Endothelial cell (in vitro differentiated cells): ENCODE results near the gene CBR3. TPM values are rescaled to one million over a fixed set of nuclear protein-coding genes. Genes with fewer than 3 reads are reported as not detected.

Experiments used
- DNase-seq: peaks from one replicate; pipeline ENCODE4 v3.0.0; 2021; ENCODE audit warnings: low spot score
- H3K27ac Mint-ChIP-seq: one replicate; pipeline ENCODE4 v1.8.0; 2021; ENCODE audit warnings: mixed read lengths, inconsistent platforms; ENCODE audit not compliant: unreplicated experiment
- H3K27me3 Mint-ChIP-seq: one replicate; pipeline ENCODE4 v1.8.0; 2021; ENCODE audit warnings: mild to moderate bottlenecking, moderate library complexity, mixed read lengths, inconsistent platforms; ENCODE audit not compliant: unreplicated experiment
- H3K36me3 Mint-ChIP-seq: one replicate; pipeline ENCODE4 v1.8.0; 2021; ENCODE audit warnings: mild to moderate bottlenecking, low read depth, mixed read lengths, inconsistent platforms; ENCODE audit not compliant: unreplicated experiment
- H3K4me1 Mint-ChIP-seq: one replicate; pipeline ENCODE4 v1.8.0; 2021; ENCODE audit warnings: mild to moderate bottlenecking, mixed read lengths, inconsistent platforms; ENCODE audit not compliant: unreplicated experiment
- H3K4me3 Mint-ChIP-seq: one replicate; pipeline ENCODE4 v1.8.0; 2021; ENCODE audit warnings: mild to moderate bottlenecking, mixed read lengths, inconsistent platforms; ENCODE audit not compliant: unreplicated experiment
- H3K9me3 Mint-ChIP-seq: one replicate; pipeline ENCODE4 v1.8.0; 2021; ENCODE audit warnings: mixed read lengths, inconsistent platforms; ENCODE audit not compliant: unreplicated experiment
- CTCF ChIP-seq: fragments of 200-600 bp; sonication (generic); IDR thresholded peaks from one replicate; pipeline ENCODE4 v1.5.0; 2021; ENCODE audit warnings: antibody characterized with exemption; ENCODE audit not compliant: unreplicated experiment
- total RNA-seq: library from RNA; stranded (reverse); fragmentation: NEBNext Ultra II Directional; extraction: Animal tissue kit (Norgen Biotek cat#: 25700); gene quantifications from one replicate; pipeline ENCODE4 v1.2.1, GENCODE V29; 2021; ENCODE audit not compliant: unreplicated experiment

Gene CBR3
- total RNA-seq, 1 donor from 2014 or later = 0.38 TPM

- H3K4me1 Mint-ChIP-seq = peaks cover 3% of the 10 kb centered on the region
- TF ChIP-seq CTCF = no peak
- no peaks in the 10 kb centered on the region for H3K9me3 Mint-ChIP-seq
- H3K36me3 Mint-ChIP-seq = no peaks in the 10 kb centered on the region
- no peak for DNase-seq
- H3K27me3 Mint-ChIP-seq = peaks cover 5% of the 10 kb centered on the region
- H3K27ac Mint-ChIP-seq = no peak overlapping the region
- no peak overlapping the region for H3K4me3 Mint-ChIP-seq
Measured at GRCh38 chr21:36109868-36110267, 25.0 kb upstream of the CBR3 start.

- H3K4me3 Mint-ChIP-seq = no peak overlapping the region
- H3K27ac Mint-ChIP-seq = no peak overlapping the region
- no peaks in the 10 kb centered on the region for H3K9me3 Mint-ChIP-seq
- TF ChIP-seq CTCF = no peak
- DNase-seq = no peak
- peaks cover 3% of the 10 kb centered on the region for H3K4me1 Mint-ChIP-seq
- peaks cover 5% of the 10 kb centered on the region for H3K27me3 Mint-ChIP-seq
- H3K36me3 Mint-ChIP-seq = no peaks in the 10 kb centered on the region
Measured at GRCh38 chr21:36111238-36111637, 23.6 kb upstream of the CBR3 start.

- no peaks in the 10 kb centered on the region for H3K36me3 Mint-ChIP-seq
- H3K4me3 Mint-ChIP-seq = no peak overlapping the region
- peaks cover 5% of the 10 kb centered on the region for H3K27me3 Mint-ChIP-seq
- DNase-seq = no peak
- no peak overlapping the region for H3K27ac Mint-ChIP-seq
- no peak for TF ChIP-seq CTCF
- H3K9me3 Mint-ChIP-seq = no peaks in the 10 kb centered on the region
- peaks cover 3% of the 10 kb centered on the region for H3K4me1 Mint-ChIP-seq
Measured at GRCh38 chr21:36113647-36114428, 21.0 kb upstream of the CBR3 start.

- Mint-ChIP-seq H3K9me3 (no peaks in the 10 kb centered on the region), H3K27me3 (peaks cover 7% of the 10 kb centered on the region), H3K4me1 (peaks cover 3% of the 10 kb centered on the region), H3K4me3 (no peak overlapping the region), H3K27ac (no peak overlapping the region), H3K36me3 (no peaks in the 10 kb centered on the region)
- no peak for DNase-seq
- TF ChIP-seq CTCF = no peak
Measured at GRCh38 chr21:36115138-36115730, 19.6 kb upstream of the CBR3 start.

- H3K4me3 Mint-ChIP-seq = no peak overlapping the region
- H3K36me3 Mint-ChIP-seq = no peaks in the 10 kb centered on the region
- peaks cover 7% of the 10 kb centered on the region for H3K27me3 Mint-ChIP-seq
- TF ChIP-seq CTCF = no peak
- H3K27ac Mint-ChIP-seq = no peak overlapping the region
- DNase-seq = no peak
- peaks cover 2% of the 10 kb centered on the region for H3K4me1 Mint-ChIP-seq
- H3K9me3 Mint-ChIP-seq = no peaks in the 10 kb centered on the region
Measured at GRCh38 chr21:36117286-36117741, 17.6 kb upstream of the CBR3 start.
